Measurements from ENCODE around the gene SH3BP2.

- no peak for TF ChIP-seq CTCF (IDR thresholded peaks at IDR 0.05; ENCODE audit: low read depth, low read length, poor library complexity, severe bottlenecking)
- no peak for TF ChIP-seq EZH2phosphoT487 (IDR thresholded peaks at IDR 0.05; ENCODE audit: borderline replicate concordance, low read length)
Observed at GRCh38 chr4:2874861-2875260, 82.0 kb downstream of the SH3BP2 start.

All from DOHH2 (cell line).